ENCODE data around the gene SLC22A4.

DNA sequence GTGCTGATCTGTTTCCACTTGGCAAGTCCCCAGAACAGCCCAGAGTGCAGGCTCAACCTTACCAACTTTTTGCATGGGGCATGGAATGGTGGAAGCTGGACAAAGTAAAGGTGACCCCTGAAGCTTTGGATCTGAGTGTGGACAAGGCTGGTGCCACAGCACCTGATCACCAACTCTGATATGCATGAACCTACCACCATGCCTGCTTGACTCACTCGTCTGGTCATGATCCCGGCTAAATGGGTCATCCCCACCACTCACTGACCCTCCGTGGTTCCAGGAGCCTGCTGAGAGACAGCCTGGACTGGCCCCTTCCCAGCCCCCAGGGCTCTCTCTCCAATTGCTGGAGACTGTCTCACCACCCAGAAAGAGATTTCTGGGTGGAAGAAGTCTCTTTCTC lies 14.4 kb upstream of the SLC22A4 start:
- TF ChIP-seq, protein P1, sequence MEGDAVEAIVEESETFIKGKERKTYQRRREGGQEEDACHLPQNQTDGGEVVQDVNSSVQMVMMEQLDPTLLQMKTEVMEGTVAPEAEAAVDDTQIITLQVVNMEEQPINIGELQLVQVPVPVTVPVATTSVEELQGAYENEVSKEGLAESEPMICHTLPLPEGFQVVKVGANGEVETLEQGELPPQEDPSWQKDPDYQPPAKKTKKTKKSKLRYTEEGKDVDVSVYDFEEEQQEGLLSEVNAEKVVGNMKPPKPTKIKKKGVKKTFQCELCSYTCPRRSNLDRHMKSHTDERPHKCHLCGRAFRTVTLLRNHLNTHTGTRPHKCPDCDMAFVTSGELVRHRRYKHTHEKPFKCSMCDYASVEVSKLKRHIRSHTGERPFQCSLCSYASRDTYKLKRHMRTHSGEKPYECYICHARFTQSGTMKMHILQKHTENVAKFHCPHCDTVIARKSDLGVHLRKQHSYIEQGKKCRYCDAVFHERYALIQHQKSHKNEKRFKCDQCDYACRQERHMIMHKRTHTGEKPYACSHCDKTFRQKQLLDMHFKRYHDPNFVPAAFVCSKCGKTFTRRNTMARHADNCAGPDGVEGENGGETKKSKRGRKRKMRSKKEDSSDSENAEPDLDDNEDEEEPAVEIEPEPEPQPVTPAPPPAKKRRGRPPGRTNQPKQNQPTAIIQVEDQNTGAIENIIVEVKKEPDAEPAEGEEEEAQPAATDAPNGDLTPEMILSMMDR (IDR thresholded peaks at IDR 0.05), result no peak
- no peak for TF ChIP-seq POLR2A (IDR thresholded peaks at IDR 0.05)
